Endothelial cell (in vitro differentiated cells): Measurements from ENCODE around the gene TOPORS. TPM values are rescaled to one million over a fixed set of nuclear protein-coding genes. Genes with fewer than 3 reads are reported as not detected.

Experiments used
- DNase-seq: peaks from one replicate; pipeline ENCODE4 v3.0.0; 2021; ENCODE audit warnings: low spot score
- H3K27ac Mint-ChIP-seq: one replicate; pipeline ENCODE4 v1.8.0; 2021; ENCODE audit warnings: mixed read lengths, inconsistent platforms; ENCODE audit not compliant: unreplicated experiment
- H3K27me3 Mint-ChIP-seq: one replicate; pipeline ENCODE4 v1.8.0; 2021; ENCODE audit warnings: mild to moderate bottlenecking, moderate library complexity, mixed read lengths, inconsistent platforms; ENCODE audit not compliant: unreplicated experiment
- H3K36me3 Mint-ChIP-seq: one replicate; pipeline ENCODE4 v1.8.0; 2021; ENCODE audit warnings: mild to moderate bottlenecking, low read depth, mixed read lengths, inconsistent platforms; ENCODE audit not compliant: unreplicated experiment
- H3K4me1 Mint-ChIP-seq: one replicate; pipeline ENCODE4 v1.8.0; 2021; ENCODE audit warnings: mild to moderate bottlenecking, mixed read lengths, inconsistent platforms; ENCODE audit not compliant: unreplicated experiment
- H3K4me3 Mint-ChIP-seq: one replicate; pipeline ENCODE4 v1.8.0; 2021; ENCODE audit warnings: mild to moderate bottlenecking, mixed read lengths, inconsistent platforms; ENCODE audit not compliant: unreplicated experiment
- H3K9me3 Mint-ChIP-seq: one replicate; pipeline ENCODE4 v1.8.0; 2021; ENCODE audit warnings: mixed read lengths, inconsistent platforms; ENCODE audit not compliant: unreplicated experiment
- total RNA-seq: library from RNA; stranded (reverse); fragmentation: NEBNext Ultra II Directional; extraction: Animal tissue kit (Norgen Biotek cat#: 25700); gene quantifications from one replicate; pipeline ENCODE4 v1.2.1, GENCODE V29; 2021; ENCODE audit not compliant: unreplicated experiment
- TF ChIP-seq, protein P1 (sequence below): fragments of 200-600 bp; sonication (generic); IDR thresholded peaks from one replicate; pipeline ENCODE4 v1.5.0; 2021; ENCODE audit warnings: antibody characterized with exemption; ENCODE audit not compliant: unreplicated experiment

TOPORS gene
- total RNA-seq, 1 donor from 2014 or later: 20.7 TPM

DNA sequence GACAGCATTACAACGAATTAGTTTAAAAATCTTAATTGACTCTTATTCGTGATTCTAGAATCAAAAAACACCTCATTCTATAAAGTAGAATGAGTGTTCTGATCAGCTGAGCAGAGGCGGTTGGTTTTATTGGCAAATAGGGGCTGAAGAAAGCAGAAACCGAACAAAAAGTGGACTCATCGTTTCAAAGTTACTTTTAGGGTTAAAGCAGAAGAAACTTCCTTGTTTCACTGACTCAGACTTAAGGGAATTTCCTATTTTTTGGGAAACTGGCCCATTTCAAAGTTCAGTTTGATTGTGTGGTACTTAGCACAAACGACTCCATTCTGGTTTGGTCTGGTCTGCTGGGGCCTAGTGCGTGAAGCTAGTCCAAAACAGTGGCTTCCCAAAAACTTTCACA lies 21.4 kb upstream of the TOPORS start:
- Mint-ChIP-seq H3K9me3 (no peaks in the 10 kb centered on the region), H3K27me3 (peaks cover 5% of the 10 kb centered on the region), H3K4me3 (peak overlapping the region; percentile 98), H3K27ac (peak overlapping the region; percentile 95), H3K4me1 (peaks cover 14% of the 10 kb centered on the region), H3K36me3 (peaks cover 6% of the 10 kb centered on the region)
- TF ChIP-seq, protein P1, sequence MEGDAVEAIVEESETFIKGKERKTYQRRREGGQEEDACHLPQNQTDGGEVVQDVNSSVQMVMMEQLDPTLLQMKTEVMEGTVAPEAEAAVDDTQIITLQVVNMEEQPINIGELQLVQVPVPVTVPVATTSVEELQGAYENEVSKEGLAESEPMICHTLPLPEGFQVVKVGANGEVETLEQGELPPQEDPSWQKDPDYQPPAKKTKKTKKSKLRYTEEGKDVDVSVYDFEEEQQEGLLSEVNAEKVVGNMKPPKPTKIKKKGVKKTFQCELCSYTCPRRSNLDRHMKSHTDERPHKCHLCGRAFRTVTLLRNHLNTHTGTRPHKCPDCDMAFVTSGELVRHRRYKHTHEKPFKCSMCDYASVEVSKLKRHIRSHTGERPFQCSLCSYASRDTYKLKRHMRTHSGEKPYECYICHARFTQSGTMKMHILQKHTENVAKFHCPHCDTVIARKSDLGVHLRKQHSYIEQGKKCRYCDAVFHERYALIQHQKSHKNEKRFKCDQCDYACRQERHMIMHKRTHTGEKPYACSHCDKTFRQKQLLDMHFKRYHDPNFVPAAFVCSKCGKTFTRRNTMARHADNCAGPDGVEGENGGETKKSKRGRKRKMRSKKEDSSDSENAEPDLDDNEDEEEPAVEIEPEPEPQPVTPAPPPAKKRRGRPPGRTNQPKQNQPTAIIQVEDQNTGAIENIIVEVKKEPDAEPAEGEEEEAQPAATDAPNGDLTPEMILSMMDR: no peak
- DNase-seq: no peak

GRCh38 chr9:32572900-32573523 lies 20.6 kb upstream of the TOPORS start, which contains the start of gene NDUFB6:
Gene NDUFB6, minus strand, starts transcription at chr9:32573159. Its CDS starts 99 bp downstream, at chr9:32573060.
- Mint-ChIP-seq H3K27me3 (peaks cover 5% of the 10 kb centered on the region), H3K4me3 (peak within 1 kb of the TSS; percentile 98), H3K36me3 (peaks cover 6% of the 10 kb centered on the region), H3K4me1 (peaks cover 14% of the 10 kb centered on the region), H3K27ac (peak within 1 kb of the TSS; percentile 95), H3K9me3 (no peaks in the 10 kb centered on the region)
- TF ChIP-seq, protein P1: no peak
- DNase-seq: peak; percentile 87

- H3K4me1 Mint-ChIP-seq: peaks cover 14% of the 10 kb centered on the region
- peaks cover 5% of the 10 kb centered on the region for H3K27me3 Mint-ChIP-seq
- H3K36me3 Mint-ChIP-seq: peaks cover 13% of the 10 kb centered on the region
- no peaks in the 10 kb centered on the region for H3K9me3 Mint-ChIP-seq
- TF ChIP-seq, protein P1: peak; percentile 79
- H3K4me3 Mint-ChIP-seq: peak overlapping the region; percentile 98
- peak overlapping the region; percentile 95 for H3K27ac Mint-ChIP-seq
- DNase-seq: peak; percentile 58
These were observed 19.8 kb upstream of the TOPORS start for GRCh38 chr9:32571969-32572899.

DNA sequence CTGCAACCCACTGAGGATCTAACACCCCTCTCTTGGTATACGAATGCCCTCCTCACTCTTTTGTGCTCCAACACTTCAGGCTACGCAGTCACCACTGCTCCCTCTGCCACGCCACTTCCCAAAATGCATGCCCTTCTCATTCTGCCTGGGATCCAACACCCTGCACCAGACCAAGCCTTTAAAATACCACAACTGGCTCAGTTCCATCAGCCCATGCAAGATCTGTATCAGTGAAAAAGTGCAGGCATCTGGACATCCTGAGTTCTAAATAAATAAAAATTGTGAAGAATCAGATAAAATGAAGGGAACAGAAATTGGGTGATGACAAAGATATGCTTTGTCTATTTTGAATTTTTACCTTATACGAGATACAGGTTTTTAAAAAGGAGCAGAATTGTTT lies 17.9 kb upstream of the TOPORS start:
- H3K4me1 Mint-ChIP-seq: peaks cover 14% of the 10 kb centered on the region
- peaks cover 20% of the 10 kb centered on the region for H3K36me3 Mint-ChIP-seq
- no peaks in the 10 kb centered on the region for H3K9me3 Mint-ChIP-seq
- H3K27me3 Mint-ChIP-seq: peaks cover 5% of the 10 kb centered on the region
- H3K27ac Mint-ChIP-seq: no peak overlapping the region
- no peak for DNase-seq
- H3K4me3 Mint-ChIP-seq: peak overlapping the region; percentile 40
- TF ChIP-seq, protein P1: no peak

- no peak overlapping the region for H3K4me3 Mint-ChIP-seq
- H3K27me3 Mint-ChIP-seq: peaks cover 3% of the 10 kb centered on the region
- TF ChIP-seq, protein P1: no peak
These were observed 14.4 kb upstream of the TOPORS start for GRCh38 chr9:32566770-32567169.

More at GRCh38 chr9:32566770-32567169, 14.4 kb upstream of the TOPORS start:
- Mint-ChIP-seq H3K4me1 (peaks cover under 1% of the 10 kb centered on the region), H3K36me3 (peaks cover 28% of the 10 kb centered on the region), H3K27ac (no peak overlapping the region), H3K9me3 (no peaks in the 10 kb centered on the region)
- DNase-seq: no peak
